NK-92 (cell line): Measurements from ENCODE around the gene PTPN21.

ENCODE experiments used
- DNase-seq: peaks from one replicate; lab custom pipeline; 2025; ENCODE audit not compliant: unreplicated experiment; lab: John Stamatoyannopoulos, UW

Gene PTPN21

GRCh38 chr14:88473791-88474190, 81.0 kb downstream of the PTPN21 start:
- DNase-seq, result no peak

GRCh38 chr14:88470542-88471440, 84.0 kb downstream of the PTPN21 start:
- DNase-seq, result no peak

- DNase-seq, result no peak
These were observed 86.4 kb downstream of the PTPN21 start for GRCh38 chr14:88468406-88468805.

GRCh38 chr14:88463318-88463717, 91.5 kb downstream of the PTPN21 start:
- no peak for DNase-seq

GRCh38 chr14:88454886-88455285, 99.9 kb downstream of the PTPN21 start:
- no peak for DNase-seq

- DNase-seq, result no peak
These were observed 102.6 kb downstream of the PTPN21 start for GRCh38 chr14:88452231-88452630.

- no peak for DNase-seq
These were observed 115.7 kb downstream of the PTPN21 start for GRCh38 chr14:88439088-88439487.

GRCh38 chr14:88437658-88438057, 117.1 kb downstream of the PTPN21 start:
- DNase-seq, result no peak

GRCh38 chr14:88430976-88431375, 123.8 kb downstream of the PTPN21 start:
- DNase-seq, result no peak

GRCh38 chr14:88426271-88426670, 128.5 kb downstream of the PTPN21 start:
- no peak for DNase-seq

GRCh38 chr14:88424573-88424972, 130.2 kb downstream of the PTPN21 start:
- DNase-seq, result no peak

GRCh38 chr14:88422919-88423650, 131.7 kb downstream of the PTPN21 start:
- DNase-seq, result no peak

GRCh38 chr14:88422047-88422446, 132.8 kb downstream of the PTPN21 start:
- no peak for DNase-seq

- no peak for DNase-seq
These were observed 133.5 kb downstream of the PTPN21 start for GRCh38 chr14:88421286-88421685.

GRCh38 chr14:88420187-88420586, 134.6 kb downstream of the PTPN21 start:
- DNase-seq, result no peak

- no peak for DNase-seq
These were observed 137.2 kb downstream of the PTPN21 start for GRCh38 chr14:88417594-88417993.
